Measurements from ENCODE around the gene EOLA2. TPM values are rescaled to one million over a fixed set of nuclear protein-coding genes. Genes with fewer than 3 reads are reported as not detected.
"Not testable (repeated sequence)": the region's sequence is repeated elsewhere in the genome, so short reads cannot be mapped to it uniquely, and the experiment has no call there.

Gene EOLA2
- total and polyA plus RNA-seq, 2 donors (not counting 1 experiment from before 2014, with no cell fraction given): 42.0 to 63.2 TPM

GRCh38 chrX:149945087-149945670, 6.9 kb upstream of the EOLA2 start:
- DNase-seq; H3K9me3 ChIP-seq (ENCODE audit: control extremely low read depth in 1 of 3, control insufficient read depth in 2 of 3, insufficient read depth in 1 of 3, low read length in 2 of 3); intact Hi-C loops (cut with micrococcal nuclease); POLR2A ChIA-PET; CTCF ChIA-PET; H3K9ac ChIP-seq (ENCODE audit: low read length); H3K27ac Mint-ChIP-seq; H3K4me2 ChIP-seq (replicated peaks; ENCODE audit: low read depth, low read length, poor library complexity, severe bottlenecking); H3K9me3 Mint-ChIP-seq (ENCODE audit: insufficient read depth); H3K27me3 ChIP-seq (replicated peaks in 1 of 4; ENCODE audit: control extremely low read depth in 1 of 4, control insufficient read depth in 3 of 4, insufficient read depth in 4 of 4, low read length in 3 of 4); H3K4me1 ChIP-seq (ENCODE audit: control insufficient read depth in 2 of 2, insufficient read depth in 2 of 2, low read length in 2 of 2); H2AFZ ChIP-seq (ENCODE audit: insufficient read depth, low read depth, low read length, poor library complexity, severe bottlenecking); ATAC-seq (ENCODE audit: low read depth); H4K20me1 ChIP-seq (ENCODE audit: control insufficient read depth, insufficient read depth, low read length, poor library complexity, severe bottlenecking); H3K27ac ChIP-seq (ENCODE audit: low read length in 2 of 2); H3K36me3 ChIP-seq (replicated peaks in 1 of 2; ENCODE audit: control extremely low read depth in 1 of 2, control insufficient read depth in 1 of 2, extremely low read depth in 1 of 2, insufficient read depth in 2 of 2, low read length in 1 of 2); H3K4me1 Mint-ChIP-seq; H3K79me2 ChIP-seq (ENCODE audit: control insufficient read depth, insufficient read depth, low read length); H3K27me3 Mint-ChIP-seq; H3K4me3 ChIP-seq (ENCODE audit: control extremely low read depth in 1 of 5, extremely low read depth in 1 of 5, insufficient read depth in 1 of 5, low read depth in 2 of 5, low read length in 4 of 5); H3K4me3 Mint-ChIP-seq: not testable (repeated sequence)
- 100% methylated on average over 2 of the region's 11 CpGs for WGBS (ENCODE audit: insufficient coverage)

- H3K27me3 Mint-ChIP-seq; H2AFZ ChIP-seq (ENCODE audit: insufficient read depth, low read depth, low read length, poor library complexity, severe bottlenecking); H3K27ac ChIP-seq (ENCODE audit: low read length in 2 of 2); H3K79me2 ChIP-seq (ENCODE audit: control insufficient read depth, insufficient read depth, low read length); ATAC-seq (ENCODE audit: low read depth); H4K20me1 ChIP-seq (ENCODE audit: control insufficient read depth, insufficient read depth, low read length, poor library complexity, severe bottlenecking); H3K4me1 Mint-ChIP-seq; DNase-seq; H3K9ac ChIP-seq (ENCODE audit: low read length); H3K9me3 ChIP-seq (ENCODE audit: control extremely low read depth in 1 of 3, control insufficient read depth in 2 of 3, insufficient read depth in 1 of 3, low read length in 2 of 3); H3K36me3 ChIP-seq (replicated peaks in 1 of 2; ENCODE audit: control extremely low read depth in 1 of 2, control insufficient read depth in 1 of 2, extremely low read depth in 1 of 2, insufficient read depth in 2 of 2, low read length in 1 of 2); H3K9me3 Mint-ChIP-seq (ENCODE audit: insufficient read depth); intact Hi-C loops (cut with micrococcal nuclease); H3K27me3 ChIP-seq (replicated peaks in 1 of 4; ENCODE audit: control extremely low read depth in 1 of 4, control insufficient read depth in 3 of 4, insufficient read depth in 4 of 4, low read length in 3 of 4): not testable (repeated sequence)
- Histone ChIP-seq H3K4me1 (ENCODE audit: control insufficient read depth in 2 of 2, insufficient read depth in 2 of 2, low read length in 2 of 2) (peaks cover 5 to 12% of the 10 kb centered on the region in 2 donors), H3K4me3 (ENCODE audit: control extremely low read depth in 1 of 5, extremely low read depth in 1 of 5, insufficient read depth in 1 of 5, low read depth in 2 of 5, low read length in 4 of 5) (peak overlapping the region in 2 of 5 experiments; percentile 26 to 63), H3K4me2 (replicated peaks; ENCODE audit: low read depth, low read length, poor library complexity, severe bottlenecking) (peak overlapping the region; percentile 76)
- POLR2A ChIA-PET: interaction anchor here (1.0 to 3.3 kb wide), 5 partner anchors 401 to 957 kb away, joined by 3 to 59 read pairs (median 3); partner anchors contain the start of genes EOLA1, IDS and MTMR1
- WGBS (ENCODE audit: insufficient coverage): 18% methylated on average over 6 of the region's 11 CpGs
- CTCF ChIA-PET: interaction anchor here (1.4 to 2.3 kb wide), 2 partner anchors 9 to 401 kb away, joined by 5 to 11 read pairs; partner anchors contain the start of gene EOLA1
- TF ChIP-seq CTCF (IDR thresholded peaks at IDR 0.05): peak; percentile 40
- Mint-ChIP-seq H3K27ac (peak overlapping the region; percentile 95), H3K4me3 (peak overlapping the region; percentile 91)
These were observed 2.4 kb upstream of the EOLA2 start for GRCh38 chrX:149940674-149941024.
